Stomach smooth muscle (tissue), 2 donors: ENCODE data around the gene RAE1.
"Not testable (repeated sequence)": the region's sequence is repeated elsewhere in the genome, so short reads cannot be mapped to it uniquely, and the experiment has no call there.

Experiments used
- H3K27ac ChIP-seq: one replicate; pipeline ENCODE4 v1.7.0; 2013; ENCODE audit warnings: mild to moderate bottlenecking, low read length, inconsistent platforms
- H3K27me3 ChIP-seq, 2 donors: one replicate each; pipeline ENCODE4 v1.7.0; 2013; ENCODE audit warnings: low read length in 2 of 2; ENCODE audit not compliant: insufficient read depth in 2 of 2, control insufficient read depth in 1 of 2
- H3K36me3 ChIP-seq, 2 donors: one replicate each; pipeline ENCODE4 v1.7.0; 2013; ENCODE audit warnings: low read length in 2 of 2; ENCODE audit not compliant: control insufficient read depth in 2 of 2, insufficient read depth in 2 of 2
- H3K4me1 ChIP-seq: one replicate; pipeline ENCODE4 v1.7.0; 2013; ENCODE audit warnings: low read length; ENCODE audit not compliant: control insufficient read depth, insufficient read depth
- H3K4me3 ChIP-seq, 2 donors: one replicate each; pipeline ENCODE4 v1.7.0; 2013; ENCODE audit warnings: low read length in 2 of 2
- H3K9ac ChIP-seq, 2 donors: one replicate each; pipeline ENCODE4 v1.7.0; 2013; ENCODE audit warnings: low read length in 2 of 2, mild to moderate bottlenecking in 1 of 2
- H3K9me3 ChIP-seq, 2 donors: one replicate each; pipeline ENCODE4 v1.7.0; 2013; ENCODE audit warnings: low read length in 2 of 2; ENCODE audit not compliant: control insufficient read depth in 2 of 2
- donor health status: healthy.
- donor health status: Pancreatic carcinoma.

The RAE1 gene

DNA sequence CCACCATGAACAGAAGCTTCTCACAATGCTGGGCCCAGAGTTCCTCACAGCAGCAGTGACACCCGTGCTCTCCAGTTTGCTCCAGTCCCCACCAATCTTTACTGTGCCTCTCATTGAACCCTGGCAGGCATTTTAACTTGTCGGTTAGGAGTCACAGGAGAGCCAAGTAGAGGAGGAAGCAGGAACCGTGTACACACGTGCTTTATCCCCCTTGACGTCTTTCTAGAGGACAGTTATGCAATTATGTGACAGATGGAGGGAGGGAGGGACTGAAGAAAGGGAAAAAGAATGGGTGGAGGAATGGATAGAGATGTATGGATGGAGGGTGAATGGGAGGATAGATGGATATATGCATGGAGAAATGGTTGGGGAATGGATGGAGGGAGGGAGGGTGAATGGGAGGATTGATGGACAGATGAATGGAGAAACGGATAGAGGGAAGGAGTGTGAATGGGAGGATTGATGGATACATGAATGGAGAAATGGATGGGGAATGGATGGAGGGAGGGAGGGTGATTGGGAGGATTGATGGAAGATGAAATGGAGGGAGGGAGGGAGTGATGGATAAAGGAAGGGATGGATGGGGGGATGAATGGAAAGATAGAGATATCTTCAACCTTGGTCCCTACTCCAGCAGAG lies 66.1 kb downstream of the RAE1 start:
- Histone ChIP-seq H3K9ac (no peak overlapping the region), H3K4me1 (peaks cover 20% of the 10 kb centered on the region), H3K27ac (no peak overlapping the region), H3K9me3 (no peaks in the 10 kb centered on the region), H3K36me3 (no peaks in the 10 kb centered on the region), H3K4me3 (no peak overlapping the region), H3K27me3 (no peaks in the 10 kb centered on the region)

DNA sequence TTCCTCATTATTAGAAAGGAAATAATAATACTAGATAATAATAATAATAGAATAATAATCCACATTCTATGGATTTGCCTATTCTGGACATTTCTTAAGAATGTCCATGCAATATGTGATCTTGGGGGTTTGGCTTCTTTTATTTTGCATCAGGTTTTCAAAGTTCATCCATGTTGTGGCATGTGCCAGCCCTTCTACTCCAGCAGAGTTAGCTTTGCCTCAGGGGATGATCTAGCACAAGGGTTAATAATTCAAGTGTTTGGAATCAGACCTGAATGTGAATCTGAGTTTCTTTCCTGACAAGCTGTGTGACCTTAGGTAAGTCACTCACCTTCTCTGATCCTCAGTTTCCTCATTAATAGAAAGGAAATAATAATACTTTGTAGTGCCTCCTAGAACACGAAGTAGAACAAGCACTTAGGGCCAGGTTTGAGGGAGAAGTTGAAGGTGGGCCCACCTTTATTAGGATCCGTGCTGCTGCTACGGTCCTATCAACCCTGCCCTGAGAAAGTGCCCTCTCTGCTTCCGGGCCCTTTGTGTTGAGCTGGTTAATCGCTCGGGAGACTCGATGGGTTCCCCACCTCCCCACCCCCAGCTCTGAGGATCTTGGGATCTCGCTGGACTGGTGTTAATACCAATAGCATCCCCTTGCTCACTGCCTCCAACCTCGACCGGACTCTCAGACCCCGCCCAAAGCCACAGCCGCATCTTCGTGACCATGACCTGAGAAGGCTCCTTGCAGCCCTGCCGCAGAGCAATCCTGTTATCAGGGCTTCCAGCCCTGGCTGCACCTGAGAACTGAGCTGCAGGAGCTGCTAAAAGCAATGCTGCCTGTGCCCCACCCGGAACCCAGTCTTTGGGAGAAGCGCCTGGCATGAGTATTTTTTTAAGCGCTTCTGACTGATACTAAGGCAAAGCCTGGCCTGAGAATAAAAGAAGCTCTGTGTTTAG lies 67.0 kb downstream of the RAE1 start:
- no peak overlapping the region for H3K27ac ChIP-seq
- H3K27me3 ChIP-seq = no peaks in the 10 kb centered on the region

GRCh38 chr20:57419479-57419878 lies 68.4 kb downstream of the RAE1 start:
- not testable (repeated sequence) for H3K9ac ChIP-seq, H3K4me3 ChIP-seq, H3K9me3 ChIP-seq, H3K36me3 ChIP-seq, H3K27ac ChIP-seq, H3K27me3 ChIP-seq
- peaks cover 21% of the 10 kb centered on the region for H3K4me1 ChIP-seq

More for the DNA sequence above, 67.0 kb downstream of the RAE1 start:
- Histone ChIP-seq H3K4me1 (peaks cover 23% of the 10 kb centered on the region), H3K9me3 (no peaks in the 10 kb centered on the region), H3K36me3 (no peaks in the 10 kb centered on the region), H3K9ac (no peak overlapping the region), H3K4me3 (no peak overlapping the region)

DNA sequence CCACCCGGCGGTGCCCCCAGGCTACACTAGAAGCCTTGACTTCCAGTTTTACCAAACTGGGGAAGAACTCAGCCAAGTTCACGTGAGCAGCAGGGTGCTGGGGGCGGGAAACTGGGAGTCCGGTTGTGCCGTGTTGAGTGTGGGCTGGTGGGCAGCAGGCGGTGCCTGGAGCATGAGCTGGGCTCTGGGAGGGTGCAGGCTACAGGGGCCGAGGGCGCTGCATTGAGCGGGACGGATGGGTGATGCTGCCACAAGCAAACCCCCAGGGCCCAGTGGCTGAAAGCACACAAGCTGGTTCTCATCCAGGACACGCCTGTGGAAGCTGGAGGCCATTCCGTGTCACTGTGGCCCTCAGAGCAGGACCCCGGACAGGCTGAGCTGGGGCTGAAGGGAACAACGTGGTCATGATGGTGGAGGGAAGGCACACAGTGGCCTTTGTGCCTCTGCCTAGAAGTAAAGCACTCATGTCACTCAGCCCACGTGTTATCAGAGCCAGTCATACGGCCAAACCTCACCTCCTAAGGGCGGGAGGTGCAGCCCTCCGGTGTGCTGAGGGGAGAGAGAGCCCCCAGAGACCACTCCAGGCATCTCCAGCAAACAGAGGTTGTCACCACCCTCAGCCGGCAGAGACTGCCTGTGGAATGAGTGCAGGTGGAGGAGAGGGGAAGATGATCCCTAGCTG lies 69.7 kb downstream of the RAE1 start:
- Histone ChIP-seq H3K36me3 (no peaks in the 10 kb centered on the region), H3K4me1 (peaks cover 10% of the 10 kb centered on the region), H3K27me3 (no peaks in the 10 kb centered on the region), H3K27ac (no peak overlapping the region), H3K9me3 (no peaks in the 10 kb centered on the region), H3K9ac (no peak overlapping the region), H3K4me3 (no peak overlapping the region)

DNA sequence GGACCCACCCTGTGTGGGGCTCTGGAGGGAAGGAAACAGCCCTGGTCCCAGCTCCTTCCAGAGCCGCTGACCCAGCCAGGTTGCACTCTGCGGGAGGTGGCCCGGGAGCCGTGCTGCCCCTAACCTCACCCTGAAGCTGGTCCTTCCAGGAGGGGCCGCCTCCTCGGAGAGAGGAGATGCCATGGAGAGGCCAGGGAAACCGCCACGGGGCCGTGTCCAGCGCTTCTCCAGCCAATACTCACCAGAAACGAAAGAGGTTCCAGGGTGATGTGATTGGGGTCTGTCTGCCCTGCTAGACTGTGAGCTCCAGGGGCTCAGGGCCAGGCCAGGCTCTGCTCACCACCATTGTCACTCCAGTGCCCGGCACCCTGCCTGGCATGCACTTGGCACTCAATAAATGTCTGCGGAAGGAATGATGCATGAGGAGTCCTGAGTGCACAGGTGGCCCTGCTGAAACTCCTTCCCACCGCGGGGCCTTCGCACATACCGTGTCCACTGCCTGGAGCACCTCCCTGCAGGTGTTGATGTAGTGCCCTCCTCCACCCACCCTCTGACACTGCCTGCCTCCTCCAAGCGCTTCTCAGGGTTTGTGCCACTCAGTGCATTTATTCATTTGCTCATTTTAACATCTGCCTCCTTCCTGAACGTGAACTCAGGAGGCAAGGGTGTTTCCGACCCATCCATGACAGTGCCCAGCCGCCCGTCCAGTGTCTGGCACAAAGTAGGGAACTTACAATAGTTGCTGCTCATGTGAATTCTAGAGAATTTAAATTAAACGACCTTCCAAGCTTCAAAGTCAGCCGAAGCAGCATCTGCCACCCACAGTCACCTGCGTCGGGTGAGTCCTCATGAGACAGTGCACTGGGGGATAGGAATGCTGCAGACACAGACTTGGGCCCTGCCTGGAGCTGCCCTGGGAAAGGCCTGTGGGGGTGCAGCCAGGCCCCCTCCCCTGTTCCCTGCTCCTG lies 70.5 kb downstream of the RAE1 start:
- H3K9me3 ChIP-seq = no peaks in the 10 kb centered on the region

DNA sequence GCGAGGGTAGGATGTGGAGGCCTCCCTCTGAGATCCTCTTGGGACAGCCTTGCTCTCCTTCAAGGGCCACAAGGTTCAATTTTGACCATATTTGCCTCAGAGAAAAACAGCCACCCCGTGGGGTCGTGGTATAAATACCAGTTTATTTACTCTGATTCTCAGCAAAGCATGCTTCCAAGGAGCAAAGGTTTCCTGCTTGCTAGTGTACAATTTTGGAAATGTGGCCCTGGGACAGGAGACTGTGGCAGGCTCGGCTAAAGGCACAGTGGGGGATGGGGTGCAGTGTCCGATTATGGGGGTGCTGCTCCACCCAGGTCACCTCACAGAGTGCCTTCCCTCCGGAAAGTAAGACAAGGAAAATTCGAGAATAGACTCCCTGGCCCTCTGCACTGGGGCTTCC lies 71.2 kb downstream of the RAE1 start:
- peaks cover 6% of the 10 kb centered on the region for H3K4me1 ChIP-seq
- H3K36me3 ChIP-seq = no peaks in the 10 kb centered on the region
- no peak overlapping the region for H3K27ac ChIP-seq
- no peaks in the 10 kb centered on the region for H3K27me3 ChIP-seq
- no peak overlapping the region for H3K4me3 ChIP-seq
- H3K9me3 ChIP-seq = no peaks in the 10 kb centered on the region
- no peak overlapping the region for H3K9ac ChIP-seq

More for the DNA sequence above, 70.5 kb downstream of the RAE1 start:
- Histone ChIP-seq H3K27ac (no peak overlapping the region), H3K27me3 (no peaks in the 10 kb centered on the region), H3K4me3 (no peak overlapping the region), H3K4me1 (peaks cover 6% of the 10 kb centered on the region), H3K9ac (no peak overlapping the region), H3K36me3 (no peaks in the 10 kb centered on the region)

DNA sequence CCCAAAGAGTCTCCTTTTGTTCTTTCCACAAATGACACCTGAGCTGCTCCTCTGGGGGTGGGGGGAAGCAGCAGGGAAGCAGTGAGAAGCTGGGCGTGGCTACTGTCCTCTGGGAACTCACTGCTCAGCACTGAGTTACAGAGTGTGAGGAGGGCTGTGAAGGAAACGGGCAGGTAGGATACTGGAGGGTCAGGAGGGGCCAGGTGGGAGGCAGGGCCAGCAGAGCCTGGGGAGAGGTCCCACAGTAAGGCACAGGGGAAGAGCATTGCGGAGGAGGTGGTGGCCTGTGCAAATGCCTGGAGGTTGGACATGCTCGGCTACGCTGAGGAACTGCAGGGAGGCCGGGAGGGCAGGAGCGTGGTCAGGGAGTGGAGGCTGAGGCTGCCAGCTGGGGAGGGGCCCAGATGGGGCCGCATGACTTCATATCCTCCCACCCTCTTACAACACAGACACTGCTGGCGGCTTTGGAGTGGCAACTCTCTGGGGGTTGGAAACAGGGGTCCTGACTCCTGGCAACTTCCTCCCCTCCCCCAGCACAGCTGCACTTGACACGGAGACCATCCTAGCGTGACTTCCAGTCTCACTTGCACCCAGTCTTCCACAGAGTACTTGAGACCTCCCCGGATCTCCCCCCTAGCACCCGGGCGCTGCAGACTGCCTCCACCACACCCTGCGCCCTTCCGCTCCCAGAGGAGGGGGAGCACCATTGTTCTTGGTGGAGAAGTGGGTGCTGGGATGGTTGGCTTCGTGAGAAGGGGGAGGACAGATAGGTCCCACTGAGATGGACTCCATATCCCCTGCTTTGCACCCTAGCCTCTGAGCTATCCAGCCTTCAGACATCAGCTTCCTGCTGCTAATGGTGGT lies 74.3 kb downstream of the RAE1 start:
- peaks cover 6% of the 10 kb centered on the region for H3K4me1 ChIP-seq
- H3K9ac ChIP-seq = no peak overlapping the region
- H3K4me3 ChIP-seq = no peak overlapping the region
- no peaks in the 10 kb centered on the region for H3K9me3 ChIP-seq
- no peak overlapping the region for H3K27ac ChIP-seq
- H3K27me3 ChIP-seq = no peaks in the 10 kb centered on the region
- no peaks in the 10 kb centered on the region for H3K36me3 ChIP-seq

GRCh38 chr20:57426271-57426689 lies 75.2 kb downstream of the RAE1 start:
- H3K9me3 ChIP-seq = no peaks in the 10 kb centered on the region
- peaks cover 6% of the 10 kb centered on the region for H3K4me1 ChIP-seq
- no peaks in the 10 kb centered on the region for H3K36me3 ChIP-seq
- H3K27ac ChIP-seq = no peak overlapping the region
- no peaks in the 10 kb centered on the region for H3K27me3 ChIP-seq
- no peak overlapping the region for H3K9ac ChIP-seq
- no peak overlapping the region for H3K4me3 ChIP-seq

GRCh38 chr20:57426831-57427230 lies 75.8 kb downstream of the RAE1 start:
- Histone ChIP-seq H3K4me3 (no peak overlapping the region), H3K4me1 (peaks cover 6% of the 10 kb centered on the region), H3K27me3 (no peaks in the 10 kb centered on the region), H3K9ac (no peak overlapping the region), H3K27ac (no peak overlapping the region), H3K9me3 (no peaks in the 10 kb centered on the region), H3K36me3 (no peaks in the 10 kb centered on the region)
